SKM-1 (cell line): ENCODE data around the gene GALM.
"Not testable (repeated sequence)": the region's sequence is repeated elsewhere in the genome, so short reads cannot be mapped to it uniquely, and the experiment has no call there.

ENCODE experiments used
- DNase-seq: peaks from one replicate; lab custom pipeline; 2025; ENCODE audit not compliant: unreplicated experiment; lab: John Stamatoyannopoulos, UW

The GALM gene

DNA sequence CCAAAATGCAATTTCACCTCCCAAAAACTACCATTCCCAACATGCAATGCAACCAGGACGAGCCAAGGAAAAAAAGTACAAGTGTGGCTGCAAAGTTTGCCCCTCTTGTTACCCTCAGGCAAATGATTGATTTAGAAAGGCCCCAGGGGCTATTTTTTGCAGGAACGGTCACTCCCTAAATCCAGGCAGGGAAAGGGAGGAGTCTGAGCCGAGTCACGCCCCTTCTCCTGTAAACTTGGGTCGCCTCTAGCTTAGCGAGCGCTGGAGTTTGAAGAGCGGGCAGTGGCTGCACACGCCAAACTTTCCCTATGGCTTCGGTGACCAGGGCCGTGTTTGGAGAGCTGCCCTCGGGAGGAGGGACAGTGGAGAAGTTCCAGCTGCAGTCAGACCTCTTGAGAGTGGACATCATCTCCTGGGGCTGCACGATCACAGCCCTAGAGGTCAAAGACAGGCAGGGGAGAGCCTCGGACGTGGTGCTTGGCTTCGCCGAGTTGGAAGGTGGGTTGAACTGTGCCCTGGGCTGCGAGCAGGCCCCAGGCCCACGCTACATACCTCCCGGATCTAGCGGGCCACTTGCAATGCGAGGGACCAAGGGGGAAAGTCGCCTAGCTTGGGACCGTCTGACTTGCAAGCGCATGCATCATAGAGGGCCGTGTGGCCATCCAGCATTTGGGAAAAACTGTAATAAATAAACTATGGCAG lies at the start of gene GALM:
Gene GALM, plus strand, starts transcription at position 261 of the 702 bp plus-strand sequence. Its CDS starts 48 bp downstream, at position 309.
- peak; percentile 66 for DNase-seq

GRCh38 chr2:38617301-38617700 lies 48.6 kb upstream of the GALM start:
- no peak for DNase-seq

DNA sequence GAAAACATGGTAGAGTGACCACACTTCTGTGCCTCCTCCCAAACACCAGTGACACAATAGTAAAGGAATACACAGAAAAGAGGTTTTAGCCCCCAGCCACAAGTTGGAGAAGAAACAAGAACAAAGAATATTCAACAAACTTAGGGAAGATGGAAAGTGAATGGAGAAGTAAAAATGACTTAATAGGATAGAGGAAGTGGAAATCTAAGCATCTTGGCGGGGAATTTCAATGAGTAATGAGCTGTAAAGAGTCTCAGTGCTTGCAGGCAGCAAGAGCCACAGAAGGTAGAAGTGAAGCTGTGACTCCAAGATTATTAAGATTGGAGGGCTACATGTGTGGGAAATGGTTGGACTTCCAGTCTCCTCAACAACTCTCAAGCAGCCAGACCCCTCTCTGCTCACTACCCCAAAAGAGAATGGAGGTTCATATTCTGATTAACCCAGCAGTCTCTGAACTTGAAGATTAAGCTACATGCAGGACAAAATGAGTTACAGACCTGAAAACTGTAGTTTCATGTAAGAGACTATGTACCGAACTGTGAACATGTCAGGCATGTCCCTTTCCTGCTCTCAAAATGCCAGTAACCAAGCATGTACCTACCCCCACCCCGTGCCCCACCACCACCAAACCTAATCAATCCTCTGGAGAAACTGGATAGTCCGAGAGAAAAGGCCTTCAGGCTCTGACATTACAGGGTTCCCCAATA lies 46.3 kb upstream of the GALM start:
- DNase-seq: peak; percentile 86

- no peak for DNase-seq
Observed at GRCh38 chr2:38620282-38620977, 45.5 kb upstream of the GALM start.

GRCh38 chr2:38621018-38621417 lies 44.9 kb upstream of the GALM start:
- DNase-seq: no peak

DNA sequence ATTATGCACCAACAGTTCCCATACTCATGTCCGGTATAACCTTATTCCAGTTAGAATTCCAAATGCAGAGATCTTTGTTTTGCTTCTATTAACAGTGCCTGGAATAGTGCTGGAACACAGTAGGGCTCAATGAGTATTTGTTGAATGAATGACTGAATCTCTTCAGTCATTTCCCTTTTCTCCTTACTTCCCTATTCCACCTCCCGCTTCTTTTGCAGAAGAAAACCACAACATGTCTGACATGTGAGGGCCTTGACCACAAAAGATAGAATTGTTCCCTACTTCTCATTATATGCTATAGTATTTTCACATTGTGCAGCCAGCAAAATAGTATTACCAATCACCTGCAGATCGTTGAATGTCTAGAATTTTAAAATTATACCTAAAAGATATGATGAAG lies 43.7 kb upstream of the GALM start:
- peak; percentile 96 for DNase-seq

GRCh38 chr2:38626326-38627035 lies 39.4 kb upstream of the GALM start:
- DNase-seq: no peak

DNA sequence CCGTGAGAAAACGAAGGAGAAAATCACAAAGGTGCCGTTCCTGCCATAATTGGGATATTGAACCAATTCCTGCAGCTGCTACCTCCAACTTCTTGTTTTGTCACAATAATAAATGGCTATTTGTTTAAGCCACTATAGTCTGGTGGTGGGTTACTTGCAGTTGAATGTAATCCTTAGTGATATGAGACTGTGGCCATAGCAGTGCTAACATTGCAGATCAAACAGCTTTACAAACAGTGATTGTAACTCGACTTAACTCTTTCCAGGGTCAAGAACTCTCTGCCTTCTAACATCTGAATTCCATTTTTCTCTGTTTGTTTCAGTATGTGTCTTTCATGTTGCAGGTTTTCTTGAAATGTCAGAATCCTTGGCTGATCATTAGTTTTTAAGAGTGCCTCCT lies 38.5 kb upstream of the GALM start:
- DNase-seq: no peak

DNA sequence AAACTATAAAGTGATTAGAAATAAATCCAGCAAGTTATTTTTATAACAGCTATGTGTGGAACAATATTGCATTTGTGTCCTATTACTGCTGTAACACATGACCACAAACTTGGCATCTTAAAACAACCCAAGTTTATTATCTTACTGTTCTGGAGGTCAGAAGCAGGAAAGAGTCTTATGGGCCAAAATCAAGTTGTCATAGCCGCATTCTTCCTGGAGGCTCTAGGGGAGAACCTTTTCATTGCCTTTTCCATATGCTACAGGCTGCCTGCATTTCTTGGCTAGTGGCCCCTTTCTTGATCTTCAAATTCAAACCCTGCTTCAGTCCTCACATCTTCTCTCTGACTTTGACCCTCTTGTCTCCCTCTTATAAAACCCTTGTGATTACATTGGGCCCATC lies 36.2 kb upstream of the GALM start:
- no peak for DNase-seq

- DNase-seq: no peak
Observed at GRCh38 chr2:38631976-38632375, 33.9 kb upstream of the GALM start.

DNA sequence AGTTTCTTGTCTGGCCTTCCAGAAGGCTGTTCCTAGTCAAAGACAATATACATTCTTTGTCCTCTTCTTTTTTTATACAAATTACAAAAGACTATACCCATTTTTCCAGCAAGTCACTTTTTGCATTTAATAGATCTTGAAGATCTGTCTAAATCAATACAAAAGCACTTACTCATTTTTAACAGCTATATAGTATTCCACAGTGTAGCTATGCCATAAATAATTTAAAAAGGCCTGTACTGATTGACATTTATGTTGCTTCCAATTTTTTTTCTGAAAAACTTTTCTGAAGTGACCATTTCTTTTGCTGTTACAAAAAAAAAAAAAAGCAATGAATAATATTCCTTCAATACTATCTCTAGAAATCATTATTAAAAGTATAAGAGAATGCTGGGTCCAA lies 32.9 kb upstream of the GALM start:
- DNase-seq: no peak

GRCh38 chr2:38633895-38634294 lies 32.0 kb upstream of the GALM start:
- DNase-seq: no peak

DNA sequence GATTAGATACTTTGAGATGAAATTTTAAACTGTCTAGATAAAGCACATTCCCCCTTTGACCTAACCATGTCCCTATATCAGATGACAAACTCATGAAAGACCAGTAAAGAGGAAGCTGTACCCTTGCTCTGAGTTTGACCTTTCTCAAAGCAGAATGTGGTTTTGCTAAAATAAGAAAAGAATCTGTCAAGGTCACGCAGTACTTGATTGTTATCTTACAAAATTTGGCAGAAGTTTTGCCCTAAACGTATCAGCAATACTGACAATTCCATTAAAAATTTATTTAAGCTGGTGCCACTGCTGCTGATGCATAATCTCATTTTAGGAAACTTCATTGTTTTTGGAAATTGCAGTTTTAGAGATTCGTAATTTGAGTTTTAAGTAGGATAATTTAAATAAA lies 31.2 kb upstream of the GALM start:
- DNase-seq: peak; percentile 90

DNA sequence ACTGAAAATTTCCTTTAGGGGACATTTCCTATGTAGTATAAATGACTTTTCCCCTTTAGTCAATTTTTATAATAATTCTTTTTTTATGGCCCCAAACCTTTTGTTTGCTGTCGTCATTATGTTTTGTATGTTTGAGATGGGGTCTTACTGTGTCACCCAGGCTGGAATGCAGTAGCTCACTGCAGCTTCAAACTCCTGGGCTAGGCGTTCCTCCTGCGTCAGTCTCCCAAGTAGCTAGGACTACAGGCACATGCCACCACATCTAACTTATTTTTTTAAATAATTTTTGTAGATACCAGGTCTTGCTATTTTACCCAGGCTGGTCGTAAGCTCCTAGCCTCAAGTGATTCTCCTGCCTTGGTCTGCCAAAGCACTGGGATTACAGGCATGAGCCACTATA lies 30.8 kb upstream of the GALM start:
- DNase-seq: no peak

- no peak for DNase-seq
Observed at GRCh38 chr2:38636069-38636468, 29.8 kb upstream of the GALM start.

DNA sequence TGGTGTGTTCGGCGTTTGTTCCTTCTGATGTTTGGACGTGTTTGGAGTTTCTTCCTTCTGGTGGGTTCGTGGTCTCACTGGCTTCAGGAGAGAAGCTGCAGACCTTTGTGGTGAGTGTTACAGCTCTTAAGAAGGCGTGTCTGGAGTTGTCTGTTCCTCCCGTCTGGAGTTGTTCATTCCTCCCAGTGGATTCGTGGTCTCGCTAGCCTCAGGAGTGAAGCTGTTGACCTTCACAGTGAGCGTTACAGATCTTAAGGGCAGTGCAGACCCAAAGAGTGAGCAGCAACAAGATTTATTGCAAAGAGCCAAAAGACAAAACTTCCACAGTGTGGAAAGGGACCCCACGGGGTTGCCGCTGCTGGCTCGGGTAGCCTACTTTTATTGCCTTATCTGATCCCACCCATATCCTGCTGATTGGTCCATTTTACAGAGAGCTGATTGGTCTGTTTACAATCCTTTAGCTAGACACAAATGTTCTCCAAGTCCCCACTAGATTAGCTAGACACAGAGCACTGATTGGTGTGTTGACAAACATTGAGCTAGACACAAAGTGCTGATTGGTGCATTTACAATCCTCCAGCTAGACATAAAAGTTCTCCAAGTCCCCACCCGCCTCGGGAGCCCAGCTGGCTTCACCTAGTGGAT lies 23.4 kb upstream of the GALM start:
- DNase-seq: not testable (repeated sequence)

- no peak for DNase-seq
Observed at GRCh38 chr2:38643021-38643671, 22.8 kb upstream of the GALM start.

GRCh38 chr2:38643683-38644511 lies 22.0 kb upstream of the GALM start:
- peak; percentile 43 for DNase-seq

DNA sequence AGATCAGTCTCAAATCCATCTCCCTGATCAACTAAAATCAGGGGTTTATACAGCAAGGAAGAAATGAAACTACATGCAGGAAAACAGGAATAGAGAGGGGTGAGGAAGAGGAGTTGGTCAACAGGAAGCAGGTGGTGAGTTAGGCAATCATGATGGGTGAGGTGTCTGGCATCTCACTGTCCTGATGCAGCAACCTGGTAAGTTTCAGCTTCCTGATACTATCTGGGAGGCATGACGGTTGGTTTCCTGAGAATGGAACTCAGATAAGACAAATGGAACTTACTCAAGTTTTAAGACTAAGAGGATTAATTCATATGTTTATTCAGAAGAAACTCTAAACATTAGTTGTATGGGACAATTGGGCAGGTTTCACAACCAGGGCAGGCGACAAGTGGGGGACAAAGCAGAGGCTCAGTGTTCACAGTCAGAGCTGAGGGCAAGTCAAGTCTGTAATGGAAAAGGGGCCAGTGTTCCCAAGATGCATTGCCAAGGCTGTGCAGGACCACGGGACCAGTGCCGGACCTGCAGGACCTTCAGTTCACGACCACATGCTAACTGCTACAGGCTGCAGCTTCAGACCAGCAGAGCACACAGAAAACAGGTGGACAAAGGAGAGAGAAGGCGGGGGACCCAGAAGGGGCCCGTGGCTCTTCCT lies 17.7 kb upstream of the GALM start:
- DNase-seq: peak; percentile 46
